HepG2 (cell line): ENCODE measurements around the gene STK10.

Source experiments
- CBX5 ChIP-seq: sonication (generic); formaldehyde crosslinking; IDR thresholded peaks from 2 replicates; pipeline ENCODE4 v1.4.0; 2020; ENCODE audit warnings: missing genetic modification reagents, borderline replicate concordance
- NAIF1 ChIP-seq: sonication (generic); formaldehyde crosslinking; IDR thresholded peaks from 2 replicates; pipeline ENCODE4 v1.5.0; 2020; ENCODE audit warnings: mild to moderate bottlenecking, missing genetic modification reagents, borderline replicate concordance
- NFIC ChIP-seq: IDR thresholded peaks from 2 replicates; pipeline ENCODE4 v1.6.1; 2012; ENCODE audit warnings: mild to moderate bottlenecking, low read length, inconsistent platforms
- NPAS2 ChIP-seq: sonication (generic); formaldehyde crosslinking; IDR thresholded peaks from 2 replicates; pipeline ENCODE4 v1.8.0; 2022; ENCODE audit warnings: mild to moderate bottlenecking, missing genetic modification reagents, borderline replicate concordance
- NR2C2 ChIP-seq: sonication (generic); formaldehyde crosslinking; IDR thresholded peaks from 2 replicates; pipeline ENCODE4 v1.4.0; 2020; ENCODE audit warnings: missing genetic modification reagents, mild to moderate bottlenecking, moderate library complexity, borderline replicate concordance
- SMARCE1 ChIP-seq: fragments of 450-650 bp; IDR thresholded peaks from 2 replicates; pipeline ENCODE4 v1.6.1; 2017; ENCODE audit warnings: borderline replicate concordance
- TF ChIP-seq, protein P1 (sequence below): sonication (generic); formaldehyde crosslinking; IDR thresholded peaks from 2 replicates; pipeline ENCODE4 v1.5.0; 2020; ENCODE audit warnings: mild to moderate bottlenecking, missing genetic modification reagents, moderate library complexity

DNA sequence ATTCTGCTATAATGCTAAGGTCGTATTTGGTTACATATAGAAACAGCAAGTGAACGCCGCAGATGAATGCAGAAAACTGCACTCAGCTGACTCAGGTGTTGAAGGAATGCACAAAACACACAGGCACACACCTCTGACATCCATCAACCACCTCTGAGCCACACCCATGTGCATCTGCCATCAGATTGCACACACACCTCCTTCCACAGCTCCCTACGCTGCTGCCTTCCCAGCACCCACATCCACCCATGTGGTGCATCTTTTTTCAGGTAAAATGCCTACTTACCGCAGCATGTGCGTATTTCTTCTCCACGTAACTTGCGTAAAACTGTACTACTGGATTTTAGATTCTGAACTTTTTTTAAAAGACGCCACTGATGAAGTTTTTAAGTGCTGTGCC is 7.1 kb downstream of the STK10 start:
- no peak for TF ChIP-seq SMARCE1
- TF ChIP-seq, protein P1, sequence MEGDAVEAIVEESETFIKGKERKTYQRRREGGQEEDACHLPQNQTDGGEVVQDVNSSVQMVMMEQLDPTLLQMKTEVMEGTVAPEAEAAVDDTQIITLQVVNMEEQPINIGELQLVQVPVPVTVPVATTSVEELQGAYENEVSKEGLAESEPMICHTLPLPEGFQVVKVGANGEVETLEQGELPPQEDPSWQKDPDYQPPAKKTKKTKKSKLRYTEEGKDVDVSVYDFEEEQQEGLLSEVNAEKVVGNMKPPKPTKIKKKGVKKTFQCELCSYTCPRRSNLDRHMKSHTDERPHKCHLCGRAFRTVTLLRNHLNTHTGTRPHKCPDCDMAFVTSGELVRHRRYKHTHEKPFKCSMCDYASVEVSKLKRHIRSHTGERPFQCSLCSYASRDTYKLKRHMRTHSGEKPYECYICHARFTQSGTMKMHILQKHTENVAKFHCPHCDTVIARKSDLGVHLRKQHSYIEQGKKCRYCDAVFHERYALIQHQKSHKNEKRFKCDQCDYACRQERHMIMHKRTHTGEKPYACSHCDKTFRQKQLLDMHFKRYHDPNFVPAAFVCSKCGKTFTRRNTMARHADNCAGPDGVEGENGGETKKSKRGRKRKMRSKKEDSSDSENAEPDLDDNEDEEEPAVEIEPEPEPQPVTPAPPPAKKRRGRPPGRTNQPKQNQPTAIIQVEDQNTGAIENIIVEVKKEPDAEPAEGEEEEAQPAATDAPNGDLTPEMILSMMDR (CRISPR knock-in tag): no peak
- TF ChIP-seq NR2C2: no peak
- TF ChIP-seq NAIF1 (CRISPR knock-in tag): no peak
- no peak for TF ChIP-seq NPAS2 (CRISPR knock-in tag)
- TF ChIP-seq NFIC: no peak
- TF ChIP-seq CBX5: no peak
